ENCODE data around the gene MYOD1. TPM values are rescaled to one million over a fixed set of nuclear protein-coding genes. Genes with fewer than 3 reads are reported as not detected.
A peak's percentile ranks its signal among the peaks of the same experiment; 100 is the strongest.

MYOD1 gene
- total and polyA plus RNA-seq, 2 of the 13 experiments (the other 11 are each of a cell fraction or from before 2014, with no cell fraction given), result not detected

- TF ChIP-seq CBX5 (CRISPR knock-in tag; IDR thresholded peaks at IDR 0.05; ENCODE audit: borderline replicate concordance) (no peak), TEAD3 (CRISPR knock-in tag; optimal IDR thresholded peaks at IDR 0.05; ENCODE audit: borderline replicate concordance) (peak; percentile 28), GATAD2A (CRISPR knock-in tag; IDR thresholded peaks at IDR 0.05) (no peak), ZNF674 (CRISPR knock-in tag; IDR thresholded peaks at IDR 0.05; ENCODE audit: low read depth) (no peak), ZSCAN12 (CRISPR knock-in tag; IDR thresholded peaks at IDR 0.05) (no peak), ZNF839 (CRISPR knock-in tag; IDR thresholded peaks at IDR 0.05; ENCODE audit: borderline replicate concordance) (peak; percentile 28; the same call in 1 of the 2 replicates), EHMT2 (IDR thresholded peaks at IDR 0.05; ENCODE audit: borderline replicate concordance, low read depth, low read length) (no peak), SKIL (CRISPR knock-in tag; IDR thresholded peaks at IDR 0.05; ENCODE audit: borderline replicate concordance) (no peak), GLMP (CRISPR knock-in tag; IDR thresholded peaks at IDR 0.05; ENCODE audit: borderline replicate concordance) (no peak), ZNF414 (CRISPR knock-in tag; IDR thresholded peaks at IDR 0.05) (no peak), MZF1 (CRISPR knock-in tag; IDR thresholded peaks at IDR 0.05; ENCODE audit: borderline replicate concordance) (0 out of 2 replicates have a peak, but pooled peaks have one; percentile 43), NR2F1 (CRISPR knock-in tag; IDR thresholded peaks at IDR 0.05) (no peak), ZNF687 (CRISPR knock-in tag; IDR thresholded peaks at IDR 0.05) (peak; percentile 26; the same call in 1 of the 2 replicates), ZNF331 (CRISPR knock-in tag; IDR thresholded peaks at IDR 0.05) (0 out of 2 replicates have a peak, but pooled peaks have one; percentile 15), HNRNPH1 (optimal IDR thresholded peaks at IDR 0.05; ENCODE audit: low read depth, low read length) (no peak), MXD1 (CRISPR knock-in tag; IDR thresholded peaks at IDR 0.05) (0 out of 2 replicates have a peak, but pooled peaks have one; percentile 19), HDAC2 (CRISPR knock-in tag; IDR thresholded peaks at IDR 0.05) (peak; percentile 13; the same call in 1 of the 2 replicates)
- TF ChIP-seq, protein P1, sequence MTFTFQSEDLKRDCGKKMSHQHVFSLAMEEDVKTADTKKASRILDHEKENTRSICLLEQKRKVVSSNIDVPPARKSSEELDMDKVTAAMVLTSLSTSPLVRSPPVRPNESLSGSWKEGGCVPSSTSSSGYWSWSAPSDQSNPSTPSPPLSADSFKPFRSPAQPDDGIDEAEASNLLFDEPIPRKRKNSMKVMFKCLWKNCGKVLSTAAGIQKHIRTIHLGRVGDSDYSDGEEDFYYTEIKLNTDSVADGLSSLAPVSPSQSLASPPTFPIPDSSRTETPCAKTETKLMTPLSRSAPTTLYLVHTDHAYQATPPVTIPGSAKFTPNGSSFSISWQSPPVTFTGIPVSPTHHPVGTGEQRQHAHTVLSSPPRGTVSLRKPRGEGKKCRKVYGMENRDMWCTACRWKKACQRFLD (CRISPR knock-in tag; IDR thresholded peaks at IDR 0.05; ENCODE audit: borderline replicate concordance), result no peak
Measured at GRCh38 chr11:17730608-17731462, 11.5 kb downstream of the MYOD1 start (continued).
